Naive thymus-derived CD4-positive, alpha-beta T cell (primary cell): Measurements from ENCODE around the gene MAGI2. TPM values are rescaled to one million over a fixed set of nuclear protein-coding genes. Genes with fewer than 3 reads are reported as not detected.
A peak's percentile ranks its signal among the peaks of the same experiment; 100 is the strongest.

Source experiments
- ATAC-seq: fragments of 150-1000 bp; cut with Tn5 transposase; 2 replicates; pipeline ENCODE4 v1.10.0; 2021; ENCODE audit warnings: mild to moderate bottlenecking, moderate library complexity
- CTCF ChIA-PET: fragments of 350-600 bp; sonication (Branson Sonifier 250); formaldehyde crosslinking; loops from one replicate; lab custom pipeline; 2021; ENCODE audit warnings: antibody characterized with exemption; lab: Charles Lee
- POLR2A ChIA-PET: fragments of 350-600 bp; sonication (Branson Sonifier 250); formaldehyde crosslinking; loops from one replicate; lab custom pipeline; 2021; ENCODE audit warnings: antibody characterized with exemption, inconsistent platforms; lab: Charles Lee
- DNase-seq, 9 donors: peaks; one replicate each; pipeline versions ENCODE4 v3.0.0 to v3.0.0-alpha.2; 2020 to 2022; ENCODE audit warnings: mixed read lengths in 1 of 9
- H3K27ac ChIP-seq: one replicate; pipeline ENCODE4 v1.7.0; 2013; ENCODE audit warnings: mild to moderate bottlenecking, low read depth, low read length, moderate library complexity
- H3K27me3 ChIP-seq, 2 donors: one replicate each; pipeline ENCODE4 v1.7.0; 2013; ENCODE audit warnings: low read length in 2 of 2, mild to moderate bottlenecking in 2 of 2, moderate library complexity in 2 of 2; ENCODE audit not compliant: control insufficient read depth in 2 of 2, insufficient read depth in 2 of 2
- H3K36me3 ChIP-seq, 3 experiments: 1 replicate in 2 of 3; 2 replicates in 1 of 3; pipeline ENCODE4 v1.7.0; 2013; ENCODE audit warnings: low read length in 3 of 3, mild to moderate bottlenecking in 3 of 3, moderate library complexity in 1 of 3; ENCODE audit not compliant: insufficient read depth in 3 of 3, control insufficient read depth in 2 of 3
- H3K4me1 ChIP-seq, 2 donors: one replicate each; pipeline ENCODE4 v1.7.0; 2013; ENCODE audit warnings: low read length in 2 of 2, mild to moderate bottlenecking in 2 of 2, moderate library complexity in 1 of 2; ENCODE audit not compliant: control insufficient read depth in 2 of 2, insufficient read depth in 2 of 2
- H3K4me3 ChIP-seq: 2 replicates; pipeline ENCODE4 v1.7.0; 2013; ENCODE audit warnings: mild to moderate bottlenecking, low read length
- H3K9me3 ChIP-seq, 3 experiments: 1 replicate in 2 of 3; 2 replicates in 1 of 3; pipeline ENCODE4 v1.7.0; 2013; ENCODE audit warnings: low read length in 3 of 3; ENCODE audit not compliant: control insufficient read depth in 2 of 3
- H3K27ac Mint-ChIP-seq, 9 donors: one replicate each; pipeline ENCODE4 v1.8.0; 2020 to 2022; ENCODE audit warnings: mixed read lengths in 9 of 9, mild to moderate bottlenecking in 8 of 9, moderate library complexity in 5 of 9, inconsistent platforms in 2 of 9
- H3K27me3 Mint-ChIP-seq, 5 donors: one replicate each; pipeline ENCODE4 v1.8.0; 2021 to 2022; ENCODE audit warnings: mixed read lengths in 5 of 5, mild to moderate bottlenecking in 1 of 5
- H3K36me3 Mint-ChIP-seq, 5 donors: one replicate each; pipeline ENCODE4 v1.8.0; 2020 to 2022; ENCODE audit warnings: mixed read lengths in 5 of 5, mild to moderate bottlenecking in 3 of 5, inconsistent platforms in 1 of 5
- H3K4me1 Mint-ChIP-seq, 7 donors: one replicate each; pipeline ENCODE4 v1.8.0; 2020 to 2022; ENCODE audit warnings: mixed read lengths in 7 of 7, mild to moderate bottlenecking in 3 of 7, inconsistent platforms in 1 of 7
- H3K4me3 Mint-ChIP-seq, 10 donors: one replicate each; pipeline ENCODE4 v1.8.0; 2020 to 2022; ENCODE audit warnings: mild to moderate bottlenecking in 10 of 10, mixed read lengths in 10 of 10, moderate library complexity in 6 of 10, inconsistent platforms in 2 of 10
- H3K9me3 Mint-ChIP-seq, 11 donors: one replicate each; pipeline ENCODE4 v1.8.0; 2020 to 2022; ENCODE audit warnings: mixed read lengths in 11 of 11, mild to moderate bottlenecking in 4 of 11, inconsistent platforms in 1 of 11, moderate library complexity in 1 of 11
- intact Hi-C, 2 donors: fragments of 100-400 bp; cut with micrococcal nuclease; formaldehyde crosslinking; loops; one replicate each; pipeline ENCODE4 v1.15.1; 2023
- polyA plus RNA-seq, 2 donors: library from polyadenylated mRNA; unstranded; fragments of 300-500 nt; fragmentation: Illumina TruSeq; gene quantifications; one replicate each; pipeline ENCODE4 v1.2.3, GENCODE V29; 2021
- total RNA-seq, 6 experiments: library from RNA in 5 of 6; stranded (reverse) in 5 of 6; gene quantifications; 1 replicate in 5 of 6; 2 replicates in 1 of 6; pipeline ENCODE4 v1.2.3 and lab custom pipeline; 2021 to 2026

MAGI2 gene
- total and polyA plus RNA-seq, 7 experiments from 2014 or later: 0.05 to 0.67 (median 0.15) TPM; not detected in 3

- peak overlapping the region in 1 of 10 donors; percentile 34 for H3K4me3 Mint-ChIP-seq
- no peaks in the 10 kb centered on the region for H3K4me1 ChIP-seq
- POLR2A ChIA-PET: no interaction called here
- H3K27ac Mint-ChIP-seq: no peak overlapping the region
- no peak for ATAC-seq
- no peaks in the 10 kb centered on the region for H3K36me3 ChIP-seq
- no peak overlapping the region for H3K27ac ChIP-seq
- intact Hi-C loops: no loop called here
- no peaks in the 10 kb centered on the region for H3K27me3 Mint-ChIP-seq
- H3K36me3 Mint-ChIP-seq: no peaks in the 10 kb centered on the region
- no peaks in the 10 kb centered on the region for H3K9me3 ChIP-seq
- H3K4me3 ChIP-seq: no peak overlapping the region
- peaks cover 0 to 7% (median 0%) of the 10 kb centered on the region in 11 donors for H3K9me3 Mint-ChIP-seq
- CTCF ChIA-PET: interaction anchor here (1.1 kb wide), 1 partner anchor 10 kb away, joined by 3 read pairs; no protein-coding TSS in a partner anchor
- H3K27me3 ChIP-seq: no peaks in the 10 kb centered on the region
- no peak for DNase-seq
- no peaks in the 10 kb centered on the region for H3K4me1 Mint-ChIP-seq
These were observed 1142.3 kb downstream of the MAGI2 start for GRCh38 chr7:78311181-78311580.

- Histone ChIP-seq H3K4me3 (no peak overlapping the region), H3K9me3 (no peaks in the 10 kb centered on the region), H3K36me3 (no peaks in the 10 kb centered on the region), H3K4me1 (no peaks in the 10 kb centered on the region), H3K27ac (no peak overlapping the region), H3K27me3 (no peaks in the 10 kb centered on the region)
- Mint-ChIP-seq H3K27ac (no peak overlapping the region), H3K9me3 (peaks cover 0 to 7% (median 0%) of the 10 kb centered on the region in 11 donors), H3K27me3 (no peaks in the 10 kb centered on the region), H3K4me1 (no peaks in the 10 kb centered on the region), H3K4me3 (no peak overlapping the region), H3K36me3 (no peaks in the 10 kb centered on the region)
- POLR2A ChIA-PET: no interaction called here
- DNase-seq (no peak), ATAC-seq (no peak)
- intact Hi-C loops: no loop called here
- CTCF ChIA-PET: no interaction called here
These were observed 1145.6 kb downstream of the MAGI2 start for GRCh38 chr7:78307892-78308291.

DNA sequence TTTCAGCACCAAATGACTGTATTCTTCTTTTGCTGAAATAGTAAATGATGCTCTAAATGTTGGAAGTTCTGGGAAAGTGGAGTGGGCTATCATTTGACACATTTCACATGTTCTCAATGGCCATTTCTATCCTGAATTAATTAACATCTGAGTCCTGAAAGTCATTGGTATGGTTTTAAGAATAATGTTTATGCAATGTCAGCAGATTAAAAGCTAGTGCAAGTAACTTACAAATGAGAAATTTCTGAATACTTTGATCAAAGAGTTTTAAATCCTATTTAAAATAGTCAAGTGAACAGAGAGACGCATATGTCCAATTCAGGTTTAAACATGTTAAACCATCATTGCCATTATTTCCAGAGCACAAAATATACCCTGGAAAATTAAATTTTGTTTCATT is 1146.8 kb downstream of the MAGI2 start:
- H3K9me3 ChIP-seq: no peaks in the 10 kb centered on the region
- no peaks in the 10 kb centered on the region for H3K27me3 Mint-ChIP-seq
- ChIA-PET POLR2A (no interaction called here), CTCF (no interaction called here)
- H3K27ac Mint-ChIP-seq: no peak overlapping the region
- no peak for DNase-seq
- H3K9me3 Mint-ChIP-seq: peaks cover 0 to 7% (median 0%) of the 10 kb centered on the region in 11 donors
- no peak for ATAC-seq
- no peaks in the 10 kb centered on the region for H3K36me3 ChIP-seq
- H3K27me3 ChIP-seq: no peaks in the 10 kb centered on the region
- intact Hi-C loops: no loop called here
- H3K27ac ChIP-seq: no peak overlapping the region
- no peak overlapping the region for H3K4me3 ChIP-seq
- no peaks in the 10 kb centered on the region for H3K36me3 Mint-ChIP-seq
- H3K4me3 Mint-ChIP-seq: no peak overlapping the region
- H3K4me1 ChIP-seq: no peaks in the 10 kb centered on the region
- H3K4me1 Mint-ChIP-seq: no peaks in the 10 kb centered on the region

DNA sequence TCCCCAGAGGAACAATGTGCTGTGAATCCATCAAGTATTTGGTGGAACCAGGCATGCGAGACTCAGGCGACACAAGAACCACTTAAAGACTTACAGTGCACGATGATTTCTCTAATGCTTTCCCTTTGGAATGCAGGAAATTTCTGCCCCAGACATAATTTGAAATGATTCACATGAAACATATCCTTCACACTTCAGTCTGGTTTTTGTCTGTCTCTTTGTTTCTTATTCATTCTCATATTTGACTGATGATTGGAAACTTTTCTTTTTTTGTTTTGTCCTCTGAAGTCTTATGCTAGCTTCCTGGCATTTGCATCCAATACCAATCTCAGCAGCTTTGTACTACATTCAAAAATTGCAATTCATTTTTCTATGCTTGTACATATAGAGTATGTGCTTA is 1152.1 kb downstream of the MAGI2 start:
- Histone ChIP-seq H3K27me3 (no peaks in the 10 kb centered on the region), H3K4me1 (no peaks in the 10 kb centered on the region), H3K9me3 (no peaks in the 10 kb centered on the region), H3K27ac (no peak overlapping the region), H3K36me3 (no peaks in the 10 kb centered on the region), H3K4me3 (no peak overlapping the region)
- Mint-ChIP-seq H3K27ac (no peak overlapping the region), H3K27me3 (peaks cover 0 to 5% (median 0%) of the 10 kb centered on the region in 5 donors), H3K4me1 (no peaks in the 10 kb centered on the region), H3K4me3 (no peak overlapping the region), H3K36me3 (no peaks in the 10 kb centered on the region), H3K9me3 (no peaks in the 10 kb centered on the region)
- ATAC-seq (no peak), DNase-seq (no peak)
- CTCF ChIA-PET: interaction anchor here (1.0 kb wide), 1 partner anchor 9 kb away, joined by 3 read pairs; no protein-coding TSS in a partner anchor
- intact Hi-C loops: no loop called here
- POLR2A ChIA-PET: no interaction called here

DNA sequence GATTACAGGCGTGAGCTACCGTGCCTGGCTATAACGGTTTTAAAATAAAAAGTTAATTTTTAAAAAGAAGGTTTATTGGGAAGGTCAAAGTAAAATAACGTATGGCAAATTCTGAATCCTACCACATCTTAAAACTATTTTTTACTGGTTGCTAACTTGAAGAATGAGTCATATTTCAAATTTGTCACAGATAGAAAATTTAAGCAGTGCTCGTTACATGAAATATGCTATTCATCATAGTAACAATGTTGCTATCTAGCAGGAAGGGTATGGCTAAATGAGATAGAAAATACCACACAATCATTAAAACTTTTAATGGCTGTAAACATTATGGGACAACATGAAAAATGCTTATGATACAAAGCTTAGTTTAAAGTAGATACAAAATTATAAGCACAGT is 1154.4 kb downstream of the MAGI2 start:
- DNase-seq (no peak), ATAC-seq (no peak)
- H3K36me3 Mint-ChIP-seq: no peaks in the 10 kb centered on the region
- H3K27ac ChIP-seq: no peak overlapping the region
- no peak overlapping the region for H3K4me3 ChIP-seq
- ChIA-PET POLR2A (no interaction called here), CTCF (no interaction called here)
- H3K4me3 Mint-ChIP-seq: no peak overlapping the region
- H3K27me3 ChIP-seq: no peaks in the 10 kb centered on the region
- intact Hi-C loops: no loop called here
- H3K4me1 ChIP-seq: no peaks in the 10 kb centered on the region
- H3K36me3 ChIP-seq: no peaks in the 10 kb centered on the region
- no peaks in the 10 kb centered on the region for H3K9me3 ChIP-seq
- H3K9me3 Mint-ChIP-seq: peaks cover 0 to 6% (median 0%) of the 10 kb centered on the region in 11 donors
- H3K4me1 Mint-ChIP-seq: no peaks in the 10 kb centered on the region
- H3K27ac Mint-ChIP-seq: no peak overlapping the region
- H3K27me3 Mint-ChIP-seq: peaks cover 0 to 5% (median 0%) of the 10 kb centered on the region in 5 donors

DNA sequence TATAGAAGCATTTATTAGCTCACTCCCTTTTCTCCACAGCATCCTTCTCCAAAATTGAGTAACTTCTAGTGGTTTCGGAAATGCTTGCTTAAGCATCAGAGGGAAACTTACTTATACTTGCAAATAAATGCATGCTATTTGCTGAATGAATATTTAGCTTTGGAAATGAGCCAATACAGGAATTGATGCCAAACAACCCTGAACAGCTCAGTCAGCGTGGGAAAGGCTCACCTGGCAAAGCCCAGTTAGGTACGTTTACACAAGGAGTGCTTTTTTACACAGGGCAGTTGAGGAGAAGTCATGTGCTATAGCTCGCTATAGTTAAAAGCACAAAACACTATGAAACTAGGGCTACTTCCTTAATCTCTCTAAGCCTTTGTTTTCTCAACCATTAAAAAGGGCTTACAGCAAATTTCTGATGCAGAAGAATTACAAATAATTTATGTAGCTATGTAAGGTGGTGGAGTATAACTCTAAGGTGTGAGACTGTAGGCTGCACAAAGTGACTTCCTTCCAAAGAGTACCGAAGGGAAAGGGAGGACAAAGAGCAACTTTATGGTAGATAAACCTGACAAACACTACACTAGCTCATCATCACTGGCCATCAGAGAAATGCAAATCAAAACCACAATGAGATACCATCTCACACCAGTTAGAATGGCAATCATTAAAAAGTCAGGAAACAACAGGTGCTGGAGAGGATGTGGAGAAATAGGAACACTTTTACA is 1156.7 kb downstream of the MAGI2 start:
- H3K4me3 Mint-ChIP-seq: no peak overlapping the region
- no peaks in the 10 kb centered on the region for H3K4me1 ChIP-seq
- H3K27me3 Mint-ChIP-seq: peaks cover 0 to 5% (median 0%) of the 10 kb centered on the region in 5 donors
- H3K4me1 Mint-ChIP-seq: no peaks in the 10 kb centered on the region
- H3K27ac Mint-ChIP-seq: no peak overlapping the region
- peaks cover 0 to 6% (median 0%) of the 10 kb centered on the region in 11 donors for H3K9me3 Mint-ChIP-seq
- DNase-seq (no peak), ATAC-seq (no peak)
- ChIA-PET POLR2A (no interaction called here), CTCF (no interaction called here)
- H3K36me3 ChIP-seq: no peaks in the 10 kb centered on the region
- intact Hi-C loops: no loop called here
- H3K36me3 Mint-ChIP-seq: no peaks in the 10 kb centered on the region
- no peaks in the 10 kb centered on the region for H3K9me3 ChIP-seq
- H3K27me3 ChIP-seq: no peaks in the 10 kb centered on the region
- no peak overlapping the region for H3K4me3 ChIP-seq
- no peak overlapping the region for H3K27ac ChIP-seq

DNA sequence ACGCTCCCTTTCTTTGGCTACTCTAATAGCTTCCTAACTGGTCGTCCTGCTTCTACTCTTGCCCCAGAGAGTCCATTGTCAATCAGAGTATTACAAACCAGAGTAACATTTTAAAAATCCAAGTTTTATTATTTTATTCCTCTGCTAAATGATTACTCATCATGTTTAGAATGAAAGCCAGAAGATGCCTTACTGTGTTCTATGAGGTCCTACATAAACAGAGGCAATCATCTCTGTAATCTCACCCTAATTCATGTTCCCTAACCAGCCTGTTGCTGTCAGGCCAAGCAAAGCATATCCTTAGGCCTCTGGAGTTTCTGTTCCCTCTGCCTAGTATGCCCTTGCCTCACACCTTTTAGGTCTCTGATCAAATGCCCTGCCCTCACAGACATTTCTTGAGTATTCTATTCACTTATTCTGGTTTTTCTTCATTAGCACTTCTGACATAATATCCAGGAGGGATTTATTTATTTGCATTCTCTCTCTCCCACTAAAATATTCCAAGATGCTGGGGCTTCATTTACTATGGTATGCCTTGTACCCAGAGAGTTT is 1157.3 kb downstream of the MAGI2 start:
- ChIA-PET CTCF (no interaction called here), POLR2A (no interaction called here)
- H3K4me3 ChIP-seq: no peak overlapping the region
- no peak overlapping the region for H3K27ac Mint-ChIP-seq
- H3K27ac ChIP-seq: no peak overlapping the region
- H3K4me1 ChIP-seq: no peaks in the 10 kb centered on the region
- peaks cover 0 to 6% (median 0%) of the 10 kb centered on the region in 11 donors for H3K9me3 Mint-ChIP-seq
- no peaks in the 10 kb centered on the region for H3K9me3 ChIP-seq
- no peaks in the 10 kb centered on the region for H3K36me3 ChIP-seq
- no peaks in the 10 kb centered on the region for H3K36me3 Mint-ChIP-seq
- peaks cover 0 to 5% (median 0%) of the 10 kb centered on the region in 5 donors for H3K27me3 Mint-ChIP-seq
- no peak for ATAC-seq
- H3K4me3 Mint-ChIP-seq: no peak overlapping the region
- H3K27me3 ChIP-seq: no peaks in the 10 kb centered on the region
- DNase-seq: no peak
- no peaks in the 10 kb centered on the region for H3K4me1 Mint-ChIP-seq
- intact Hi-C loops: no loop called here
